HEK293T (cell line): Measurements from ENCODE around the gene UBE2O.

Experiments
- FOXA1 ChIP-seq: fragments of 450-650 bp; IDR thresholded peaks from 2 replicates; pipeline ENCODE4 v1.6.1; 2016; ENCODE audit warnings: mild to moderate bottlenecking
- FOXM1 ChIP-seq: fragments of 450-650 bp; IDR thresholded peaks from 2 replicates; pipeline ENCODE4 v1.6.1; 2017; ENCODE audit warnings: mild to moderate bottlenecking, borderline replicate concordance
- NFRKB ChIP-seq: fragments of 450-650 bp; IDR thresholded peaks from 2 replicates; pipeline ENCODE4 v1.6.1; 2016; ENCODE audit warnings: mild to moderate bottlenecking, moderate library complexity

- no peak for TF ChIP-seq FOXM1
- no peak for TF ChIP-seq NFRKB
- TF ChIP-seq FOXA1 = no peak
Observed at GRCh38 chr17:76440751-76441362, 12.1 kb downstream of the UBE2O start.
